Suprapubic skin (tissue), 4 donors: ENCODE results near the gene BTC.

Experiments
- CTCF ChIP-seq, 2 donors: fragments of 200-600 bp in 1 of 2; fragments of 450-650 bp in 1 of 2; sonication (generic) in 1 of 2; IDR thresholded peaks; one replicate each; pipeline ENCODE4 v1.5.1; 2016 to 2019; ENCODE audit warnings: antibody characterized with exemption in 2 of 2, mild to moderate bottlenecking in 1 of 2, moderate library complexity in 1 of 2
- POLR2A ChIP-seq, 2 donors: fragments of 450-650 bp; IDR thresholded peaks; one replicate each; pipeline ENCODE4 v1.6.1; 2017; ENCODE audit warnings: antibody characterized with exemption in 2 of 2, mild to moderate bottlenecking in 2 of 2, moderate library complexity in 2 of 2
- POLR2AphosphoS5 ChIP-seq, 3 donors: sonication (generic); formaldehyde crosslinking; IDR thresholded peaks; one replicate each; pipeline ENCODE4 v1.6.1; 2017; ENCODE audit warnings: antibody characterized with exemption in 3 of 3

GRCh38 chr4:74757136-74757535, 37.2 kb downstream of the BTC start:
- TF ChIP-seq POLR2AphosphoS5 (IDR thresholded peaks at IDR 0.05), result no peak
- no peak for TF ChIP-seq POLR2A (IDR thresholded peaks at IDR 0.05)
- TF ChIP-seq CTCF (IDR thresholded peaks at IDR 0.05), result no peak
